BLaER1 treated with 17β-estradiol and CSF1 and Interleukin-3, amounts not matched to agents 10 nM and 100 nM (cell line): ENCODE results near the gene RUBCN.
"Not testable (repeated sequence)": the region's sequence is repeated elsewhere in the genome, so short reads cannot be mapped to it uniquely, and the experiment has no call there.

Experiments used
- H3K27ac ChIP-seq, 11 experiments: shearing (Covaris generic); formaldehyde crosslinking; 2 replicates each; pipeline ENCODE4 v1.8.1; 2022
- H3K27me3 ChIP-seq, 11 experiments: shearing (Covaris generic); formaldehyde crosslinking; 2 replicates each; pipeline ENCODE4 v1.8.1; 2022
- H3K36me3 ChIP-seq, 11 experiments: shearing (Covaris generic); formaldehyde crosslinking; 2 replicates each; pipeline ENCODE4 v1.8.1; 2022
- H3K4me1 ChIP-seq, 10 experiments: shearing (Covaris generic); formaldehyde crosslinking; 2 replicates each; pipeline ENCODE4 v1.8.1; 2022
- H3K4me2 ChIP-seq, 11 experiments: shearing (Covaris generic); formaldehyde crosslinking; 2 replicates each; pipeline ENCODE4 v1.8.1; 2022
- H3K4me3 ChIP-seq, 10 experiments: shearing (Covaris generic); formaldehyde crosslinking; 2 replicates each; pipeline ENCODE4 v1.8.1; 2022
- H3K9ac ChIP-seq, 11 experiments: shearing (Covaris generic); formaldehyde crosslinking; 2 replicates each; pipeline ENCODE4 v1.8.1; 2022
- H3K9me3 ChIP-seq, 11 experiments: shearing (Covaris generic); formaldehyde crosslinking; replicated peaks in 1 of 11; 2 replicates each; pipeline ENCODE4 v1.8.1; 2022
- H4K20me1 ChIP-seq, 11 experiments: shearing (Covaris generic); formaldehyde crosslinking; 2 replicates each; pipeline ENCODE4 v1.8.1; 2022

The RUBCN gene

GRCh38 chr3:197652860-197653259, 83.8 kb downstream of the RUBCN start:
- H3K36me3 ChIP-seq, H3K27me3 ChIP-seq, H3K9ac ChIP-seq, H3K4me2 ChIP-seq, H3K27ac ChIP-seq, H4K20me1 ChIP-seq, H3K9me3 ChIP-seq, H3K4me3 ChIP-seq: not testable (repeated sequence)
- peaks cover 0 to 27% (median 17%) of the 10 kb centered on the region in 10 experiments; a peak in 14 of 20 replicates for H3K4me1 ChIP-seq

DNA sequence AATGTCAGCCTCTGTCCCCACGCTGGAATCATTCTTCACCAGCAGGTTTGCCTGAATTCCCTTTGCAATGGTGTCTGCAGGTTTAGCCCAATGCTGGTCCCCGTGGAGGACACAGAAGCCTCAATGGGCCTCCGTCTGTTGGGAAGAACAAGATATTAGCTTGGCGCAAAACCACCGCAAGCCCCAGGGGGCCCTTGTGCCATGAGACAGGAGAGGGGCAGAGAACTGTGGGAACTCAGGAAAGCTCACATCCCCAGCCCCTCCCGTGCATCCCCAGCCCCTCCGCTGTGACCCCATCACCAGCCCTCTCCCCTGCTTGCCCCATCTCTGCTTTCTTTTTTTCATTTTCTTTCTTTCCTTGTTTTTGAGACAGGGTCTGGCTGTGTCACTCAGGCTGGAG, 89.1 kb downstream of the RUBCN start:
- H3K27ac ChIP-seq, H3K4me3 ChIP-seq, H3K36me3 ChIP-seq, H3K4me1 ChIP-seq, H3K27me3 ChIP-seq, H3K9ac ChIP-seq, H4K20me1 ChIP-seq, H3K4me2 ChIP-seq: not testable (repeated sequence)
- H3K9me3 ChIP-seq = peaks cover 0 to 15% (median 7%) of the 10 kb centered on the region in 11 experiments; a peak in 9 of 22 replicates

DNA sequence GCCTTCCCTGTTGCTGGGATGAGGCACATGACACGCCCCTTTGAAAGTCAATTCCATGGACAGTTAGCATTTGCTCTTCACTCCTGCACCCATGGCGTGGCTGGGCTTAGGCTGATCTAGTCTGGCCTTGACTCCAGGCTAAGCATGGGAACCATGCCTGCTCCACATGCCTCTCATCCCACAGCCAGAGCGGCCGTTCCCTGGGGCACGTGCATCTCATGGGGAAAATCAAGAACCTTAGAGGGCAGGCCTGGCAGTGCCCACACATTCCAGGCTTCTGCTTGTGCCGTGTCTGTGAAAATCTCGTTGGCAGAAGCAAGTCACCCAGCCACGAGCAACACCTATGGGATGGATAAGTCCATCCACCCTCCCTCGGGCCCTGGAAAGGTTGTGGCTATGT, 89.5 kb downstream of the RUBCN start:
- not testable (repeated sequence) for H3K9ac ChIP-seq, H3K36me3 ChIP-seq, H3K27me3 ChIP-seq, H4K20me1 ChIP-seq, H3K27ac ChIP-seq, H3K4me1 ChIP-seq, H3K4me2 ChIP-seq, H3K4me3 ChIP-seq
- H3K9me3 ChIP-seq = peaks cover 0 to 17% (median 9%) of the 10 kb centered on the region in 11 experiments; a peak in 9 of 22 replicates

DNA sequence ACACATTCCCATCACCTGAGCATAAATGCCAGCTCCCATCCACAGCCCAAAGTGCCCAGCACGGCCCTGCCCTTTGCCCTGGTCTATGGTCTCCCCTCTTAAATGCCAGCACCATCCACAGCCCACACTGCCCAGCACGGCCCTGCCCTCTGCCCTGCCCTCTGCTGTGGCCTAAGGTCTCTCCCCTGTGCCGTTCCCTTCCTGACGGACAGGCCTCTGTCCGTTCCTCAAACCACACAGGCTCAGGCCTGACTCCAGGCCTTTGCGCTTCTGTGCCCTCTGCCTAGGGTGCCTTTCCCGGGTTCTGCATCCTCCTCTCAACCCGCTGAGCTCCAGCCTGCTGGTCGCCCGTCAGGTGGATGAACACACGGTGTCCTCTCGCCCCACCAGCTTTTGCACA, 90.4 kb downstream of the RUBCN start:
- not testable (repeated sequence) for H4K20me1 ChIP-seq, H3K27ac ChIP-seq, H3K36me3 ChIP-seq, H3K27me3 ChIP-seq, H3K9ac ChIP-seq, H3K4me3 ChIP-seq, H3K4me2 ChIP-seq, H3K4me1 ChIP-seq
- peaks cover 0 to 20% (median 11%) of the 10 kb centered on the region in 11 experiments; a peak in 14 of 22 replicates for H3K9me3 ChIP-seq

DNA sequence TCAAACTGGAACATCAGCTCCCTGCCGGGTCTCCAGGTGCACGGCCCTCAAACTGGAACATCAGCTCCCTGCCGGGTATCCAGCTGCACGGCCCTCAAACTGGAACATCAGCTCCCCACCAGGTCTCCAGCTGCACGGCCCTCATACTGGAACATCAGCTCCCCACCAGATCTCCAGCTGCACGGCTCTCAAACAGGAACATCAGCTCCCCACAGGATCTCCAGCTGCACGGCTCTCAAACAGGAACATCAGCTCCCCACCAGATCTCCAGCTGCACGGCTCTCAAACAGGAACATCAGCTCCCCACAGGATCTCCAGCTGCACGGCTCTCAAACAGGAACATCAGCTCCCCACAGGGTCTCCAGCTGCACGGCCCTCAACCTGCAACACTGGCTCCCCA, 99.1 kb downstream of the RUBCN start:
- H3K4me3 ChIP-seq, H3K27me3 ChIP-seq, H3K36me3 ChIP-seq, H3K9ac ChIP-seq, H4K20me1 ChIP-seq: not testable (repeated sequence)
- Histone ChIP-seq H3K4me2 (peak overlapping the region; percentile 21 to 67 (median 49); a peak in 16 of 22 replicates), H3K9me3 (peaks cover 7 to 42% (median 28%) of the 10 kb centered on the region in 11 experiments; a peak in 20 of 22 replicates), H3K4me1 (peaks cover 4 to 14% (median 9%) of the 10 kb centered on the region in 10 experiments; a peak in 16 of 20 replicates), H3K27ac (peak overlapping the region in 5 of 11 experiments; percentile 35 to 72 (median 60); a peak in 9 of 22 replicates)

GRCh38 chr3:197631989-197632388, 104.7 kb downstream of the RUBCN start:
- not testable (repeated sequence) for H3K27ac ChIP-seq, H3K4me1 ChIP-seq, H3K27me3 ChIP-seq, H3K36me3 ChIP-seq, H3K9ac ChIP-seq, H3K4me3 ChIP-seq, H3K4me2 ChIP-seq, H4K20me1 ChIP-seq
- H3K9me3 ChIP-seq = peaks cover 0 to 10% (median 2%) of the 10 kb centered on the region in 11 experiments; a peak in 11 of 22 replicates

- not testable (repeated sequence) for H3K4me2 ChIP-seq, H4K20me1 ChIP-seq, H3K4me1 ChIP-seq, H3K27ac ChIP-seq, H3K27me3 ChIP-seq, H3K9me3 ChIP-seq, H3K9ac ChIP-seq, H3K4me3 ChIP-seq, H3K36me3 ChIP-seq
Measured at GRCh38 chr3:197630766-197631165, 105.9 kb downstream of the RUBCN start.

DNA sequence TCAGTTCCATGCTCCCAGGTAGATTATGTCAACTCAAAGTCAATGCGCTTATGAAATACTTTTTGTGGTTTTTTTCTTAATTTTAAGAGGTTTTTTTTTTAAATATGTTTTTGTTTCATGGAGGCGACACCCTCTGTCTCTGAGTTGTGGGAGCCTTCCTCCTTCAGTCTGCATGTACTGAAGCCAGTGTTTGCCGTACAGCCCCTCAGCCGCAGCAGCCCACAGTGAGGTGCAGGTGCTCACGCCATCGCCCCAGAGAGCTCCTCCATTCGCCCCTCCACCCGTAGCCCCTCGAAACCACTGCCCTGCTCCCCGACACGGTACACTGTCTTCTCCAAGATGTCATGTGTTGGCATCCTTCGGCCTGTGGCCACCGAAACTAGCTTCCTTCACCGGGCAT, 107.4 kb downstream of the RUBCN start:
- H3K27ac ChIP-seq, H3K4me1 ChIP-seq, H3K4me3 ChIP-seq, H3K36me3 ChIP-seq, H3K27me3 ChIP-seq, H3K9me3 ChIP-seq, H3K4me2 ChIP-seq, H3K9ac ChIP-seq: not testable (repeated sequence)
- H4K20me1 ChIP-seq = peaks cover 2 to 14% (median 6%) of the 10 kb centered on the region in 11 experiments; a peak in 18 of 22 replicates

DNA sequence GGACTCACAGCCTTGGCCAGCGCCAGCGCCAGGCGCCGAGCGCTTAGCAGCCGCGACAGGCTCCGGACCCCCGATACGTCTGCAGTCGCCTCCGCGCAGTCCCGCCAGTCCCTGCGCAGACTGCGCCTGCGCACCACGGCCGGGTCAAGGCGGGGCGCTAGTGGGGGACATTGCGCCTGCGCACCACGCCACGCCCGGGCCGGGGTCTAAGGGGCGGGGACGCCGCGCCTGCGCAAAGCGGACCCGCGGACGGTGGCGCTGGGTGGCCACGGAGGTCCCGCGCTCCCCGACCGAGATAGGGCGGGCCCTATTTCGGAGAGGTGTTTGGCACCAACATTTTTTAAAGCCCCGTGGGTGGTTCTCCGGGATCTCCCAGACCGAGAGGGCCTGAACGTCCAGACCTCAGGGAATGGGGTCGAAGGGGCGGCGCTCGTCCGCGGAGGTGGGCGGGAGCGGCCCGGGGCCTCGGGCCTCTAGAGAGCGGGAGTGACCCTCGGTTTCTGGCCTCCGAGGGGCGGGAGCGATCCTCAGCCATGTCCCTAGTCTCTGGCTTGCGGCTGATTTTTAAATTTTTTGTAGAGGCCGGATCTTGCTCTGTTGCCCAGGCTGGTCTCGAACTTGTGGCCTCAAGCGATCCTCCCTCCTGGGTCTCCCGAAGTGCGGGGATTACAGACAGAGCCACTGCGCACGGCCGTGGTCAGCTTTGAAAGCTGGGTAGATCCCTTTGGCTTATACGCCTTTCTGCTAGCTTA, 108.8 kb downstream of the RUBCN start:
- H3K9ac ChIP-seq = peak overlapping the region; percentile 75 to 84 (median 80); a peak in 21 of 22 replicates
- not testable (repeated sequence) for H3K4me1 ChIP-seq, H3K9me3 ChIP-seq, H3K27me3 ChIP-seq, H3K36me3 ChIP-seq
- peaks cover 4 to 19% (median 10%) of the 10 kb centered on the region in 11 experiments; a peak in 18 of 22 replicates for H4K20me1 ChIP-seq
- H3K4me2 ChIP-seq = peak overlapping the region in 8 of 11 experiments; percentile 20 to 36 (median 28); a peak in 7 of 22 replicates
- peak overlapping the region; percentile 57 to 74 (median 67) for H3K4me3 ChIP-seq
- H3K27ac ChIP-seq = peak overlapping the region; percentile 57 to 80 (median 75); a peak in 21 of 22 replicates

- not testable (repeated sequence) for H3K9me3 ChIP-seq, H3K36me3 ChIP-seq, H3K27me3 ChIP-seq, H3K4me1 ChIP-seq
- H3K27ac ChIP-seq = peak overlapping the region; percentile 57 to 80 (median 75); a peak in 21 of 22 replicates
- peaks cover 4 to 21% (median 10%) of the 10 kb centered on the region in 11 experiments; a peak in 18 of 22 replicates for H4K20me1 ChIP-seq
- peak overlapping the region; percentile 57 to 74 (median 67) for H3K4me3 ChIP-seq
- peak overlapping the region; percentile 75 to 84 (median 80); a peak in 21 of 22 replicates for H3K9ac ChIP-seq
- 0 out of 22 replicates have a peak overlapping the region, but pooled peaks of 3 of the 11 experiments have one; percentile 23 to 47 (median 28) for H3K4me2 ChIP-seq
Measured at GRCh38 chr3:197627158-197627771, 109.4 kb downstream of the RUBCN start.

- H3K9me3 ChIP-seq, H3K4me1 ChIP-seq, H3K36me3 ChIP-seq, H3K27me3 ChIP-seq: not testable (repeated sequence)
- Histone ChIP-seq H3K9ac (peak overlapping the region in 7 of 11 experiments; percentile 59 to 84 (median 79); a peak in 9 of 22 replicates), H3K4me2 (peak overlapping the region; percentile 29 to 65 (median 45); a peak in 19 of 22 replicates), H3K4me3 (peak overlapping the region; percentile 57 to 74 (median 67)), H3K27ac (0 out of 22 replicates have a peak overlapping the region, but pooled peaks of 1 of the 11 experiments have one; percentile 77), H4K20me1 (peaks cover 4 to 21% (median 12%) of the 10 kb centered on the region in 11 experiments; a peak in 18 of 22 replicates)
Measured at GRCh38 chr3:197626404-197627157, 110.1 kb downstream of the RUBCN start.

DNA sequence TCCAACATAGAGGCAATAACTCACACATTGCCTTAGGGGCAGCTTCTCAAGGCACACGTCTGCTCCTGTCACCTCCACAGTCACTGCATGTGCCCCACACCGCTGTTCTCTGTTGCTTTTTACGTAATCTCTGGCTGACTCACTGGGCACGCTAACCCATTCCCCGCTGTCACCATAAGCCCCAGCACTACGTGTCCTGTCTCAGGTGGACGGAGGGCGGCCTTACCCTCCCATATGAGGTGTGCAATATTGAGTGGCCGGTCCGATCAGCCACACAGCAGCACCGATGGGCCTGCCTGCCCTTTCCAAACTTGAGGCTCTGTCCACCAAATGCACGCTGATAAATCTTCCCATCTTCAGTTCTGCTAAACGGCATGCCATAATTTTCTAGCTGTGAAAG, 115.2 kb downstream of the RUBCN start:
- Histone ChIP-seq H3K4me1 (peaks cover 0 to 25% (median 5%) of the 10 kb centered on the region in 10 experiments; a peak in 9 of 20 replicates), H3K9me3 (peaks cover 0 to 32% (median 23%) of the 10 kb centered on the region in 11 experiments; a peak in 21 of 22 replicates), H3K36me3 (peaks cover 41 to 59% (median 51%) of the 10 kb centered on the region in 11 experiments), H4K20me1 (peaks cover 4 to 24% (median 12%) of the 10 kb centered on the region in 11 experiments; a peak in 18 of 22 replicates)
- H3K27ac ChIP-seq, H3K9ac ChIP-seq, H3K4me3 ChIP-seq, H3K4me2 ChIP-seq, H3K27me3 ChIP-seq: not testable (repeated sequence)
